OCI-LY1 (cell line): ENCODE results near the gene ANKFY1.

ENCODE experiments used
- H2AFZ ChIP-seq: fragments of 200-600 bp; sonication (generic), shearing (Covaris generic); 2 replicates; pipeline ENCODE4 v1.6.0; 2014; ENCODE audit warnings: antibody characterized with exemption, mild to moderate bottlenecking, low read length
- H3F3A ChIP-seq: fragments of 200-600 bp; sonication (generic), shearing (Covaris generic); 2 replicates; pipeline ENCODE4 v1.6.0; 2014; ENCODE audit warnings: mild to moderate bottlenecking, antibody characterized with exemption, low read length, moderate library complexity; ENCODE audit not compliant: insufficient read depth
- H3K27ac ChIP-seq: fragments of 200-600 bp; sonication (generic); 2 replicates; pipeline ENCODE4 v1.5.1; 2014; ENCODE audit warnings: low read length, mixed run types, mild to moderate bottlenecking, low read depth; ENCODE audit not compliant: poor library complexity, severe bottlenecking
- H3K27me3 ChIP-seq: fragments of 200-600 bp; sonication (generic); 2 replicates; pipeline ENCODE4 v1.6.0; 2014; ENCODE audit warnings: antibody characterized with exemption, mild to moderate bottlenecking, low read length, moderate library complexity; ENCODE audit not compliant: insufficient read depth
- H3K36me3 ChIP-seq: fragments of 200-600 bp; sonication (generic); 2 replicates; pipeline ENCODE4 v1.6.1; 2014; ENCODE audit warnings: mild to moderate bottlenecking, antibody characterized with exemption, low read length, moderate library complexity, mixed read lengths; ENCODE audit not compliant: insufficient read depth
- H3K4me1 ChIP-seq: fragments of 200-600 bp; sonication (generic); 2 replicates; pipeline ENCODE4 v1.5.1; 2014; ENCODE audit warnings: mild to moderate bottlenecking, low read length, moderate library complexity; ENCODE audit not compliant: insufficient read depth, severe bottlenecking
- H3K4me2 ChIP-seq: fragments of 200-600 bp; sonication (generic), shearing (Covaris generic); 2 replicates; pipeline ENCODE4 v1.6.1; 2014; ENCODE audit warnings: low read length
- H3K4me3 ChIP-seq: fragments of 200-600 bp; sonication (generic); 2 replicates; pipeline ENCODE4 v1.5.1; 2014; ENCODE audit warnings: low read length, low read depth, mild to moderate bottlenecking, mixed read lengths; ENCODE audit not compliant: poor library complexity, severe bottlenecking
- H3K79me2 ChIP-seq: fragments of 200-600 bp; shearing (Covaris generic); 2 replicates; pipeline ENCODE4 v1.6.1; 2016; ENCODE audit warnings: mixed run types, low read length, mixed read lengths; ENCODE audit not compliant: insufficient read depth
- H3K9ac ChIP-seq: fragments of 200-600 bp; sonication (generic), shearing (Covaris generic); 2 replicates; pipeline ENCODE4 v1.6.1; 2014; ENCODE audit warnings: mild to moderate bottlenecking, low read length, mixed read lengths
- H3K9me2 ChIP-seq: fragments of 200-600 bp; sonication (generic), shearing (Covaris generic); 2 replicates; pipeline ENCODE4 v1.6.1; 2014; ENCODE audit warnings: low read depth, mild to moderate bottlenecking, low read length, mixed read lengths
- H3K9me3 ChIP-seq: fragments of 200-600 bp; shearing (Covaris generic); 2 replicates; pipeline ENCODE4 v1.6.1; 2014; ENCODE audit warnings: low read length, mixed read lengths
- H4K20me1 ChIP-seq: fragments of 200-600 bp; sonication (generic), shearing (Covaris generic); 2 replicates; pipeline ENCODE4 v1.6.0; 2016; ENCODE audit warnings: mild to moderate bottlenecking, low read length; ENCODE audit not compliant: insufficient read depth
- CTCF ChIP-seq: fragments of 200-600 bp; sonication (generic), shearing (Covaris generic); IDR thresholded peaks from 2 replicates; pipeline ENCODE4 v1.5.1; 2017; ENCODE audit warnings: mild to moderate bottlenecking, antibody characterized with exemption, low read length, moderate library complexity, mixed read lengths
- EZH2 ChIP-seq: fragments of 200-600 bp; sonication (generic), shearing (Covaris generic); IDR thresholded peaks from 2 replicates; pipeline ENCODE4 v1.8.0; 2017; ENCODE audit warnings: borderline replicate concordance, mixed run types, mild to moderate bottlenecking, antibody characterized with exemption, low read length, moderate library complexity, mixed read lengths

ANKFY1 gene

GRCh38 chr17:4235372-4236279, 28.2 kb downstream of the ANKFY1 start:
- Histone ChIP-seq H3K9me2 (no peaks in the 10 kb centered on the region), H3K4me2 (no peak overlapping the region), H3K4me1 (no peaks in the 10 kb centered on the region), H4K20me1 (no peaks in the 10 kb centered on the region), H3F3A (no peaks in the 10 kb centered on the region), H2AFZ (no peak overlapping the region), H3K36me3 (peaks cover 83% of the 10 kb centered on the region), H3K27ac (no peak overlapping the region), H3K27me3 (no peaks in the 10 kb centered on the region), H3K9ac (no peak overlapping the region), H3K9me3 (no peaks in the 10 kb centered on the region), H3K79me2 (no peaks in the 10 kb centered on the region), H3K4me3 (no peak overlapping the region)
- no peak for TF ChIP-seq EZH2
- no peak for TF ChIP-seq CTCF

GRCh38 chr17:4234401-4234800, 29.4 kb downstream of the ANKFY1 start:
- H3K36me3 ChIP-seq: peaks cover 83% of the 10 kb centered on the region
- H3K27me3 ChIP-seq: no peaks in the 10 kb centered on the region
- no peak overlapping the region for H3K9ac ChIP-seq
- H3K4me2 ChIP-seq: no peak overlapping the region
- H3K79me2 ChIP-seq: no peaks in the 10 kb centered on the region
- H3K4me1 ChIP-seq: no peaks in the 10 kb centered on the region
- no peaks in the 10 kb centered on the region for H3K9me2 ChIP-seq
- H2AFZ ChIP-seq: no peak overlapping the region
- TF ChIP-seq CTCF (no peak), EZH2 (no peak)
- no peaks in the 10 kb centered on the region for H3K9me3 ChIP-seq
- no peaks in the 10 kb centered on the region for H3F3A ChIP-seq
- no peaks in the 10 kb centered on the region for H4K20me1 ChIP-seq
- no peak overlapping the region for H3K27ac ChIP-seq
- no peak overlapping the region for H3K4me3 ChIP-seq

DNA sequence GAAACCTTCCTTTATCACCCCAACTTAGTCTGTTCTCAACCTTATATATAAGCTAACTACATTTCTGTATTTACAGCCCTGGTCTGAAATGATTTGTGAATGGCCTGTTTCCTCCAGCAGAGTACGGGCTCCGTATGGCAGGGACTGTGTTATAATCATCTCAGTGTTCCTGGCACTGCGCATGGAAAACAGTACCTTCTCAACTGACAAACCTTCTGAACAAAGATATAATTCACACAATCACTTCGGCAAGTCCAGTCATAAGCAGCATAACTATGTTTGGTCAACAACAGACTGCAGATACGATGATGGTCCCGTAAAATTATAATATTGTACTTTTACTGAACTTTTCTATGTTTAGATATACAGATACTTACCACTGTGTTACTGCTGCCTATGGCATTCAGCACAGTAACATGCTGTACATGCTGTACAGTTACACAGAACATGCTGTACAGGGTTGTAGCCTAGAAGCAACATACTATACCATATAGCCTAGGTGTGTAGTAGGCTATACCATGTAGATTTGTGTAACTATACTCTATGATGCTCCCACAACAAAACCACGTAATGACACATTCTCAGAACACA, 30.0 kb downstream of the ANKFY1 start:
- H3K4me1 ChIP-seq: no peaks in the 10 kb centered on the region
- H3F3A ChIP-seq: no peaks in the 10 kb centered on the region
- H3K36me3 ChIP-seq: peaks cover 77% of the 10 kb centered on the region

More for the DNA sequence above, 30.0 kb downstream of the ANKFY1 start:
- Histone ChIP-seq H3K9ac (no peak overlapping the region), H3K4me3 (no peak overlapping the region), H3K79me2 (no peaks in the 10 kb centered on the region), H3K4me2 (no peak overlapping the region), H2AFZ (no peak overlapping the region), H3K9me2 (no peaks in the 10 kb centered on the region), H3K27ac (no peak overlapping the region), H4K20me1 (no peaks in the 10 kb centered on the region), H3K27me3 (no peaks in the 10 kb centered on the region), H3K9me3 (no peaks in the 10 kb centered on the region)
- TF ChIP-seq EZH2 (no peak), CTCF (no peak)
